ENCODE data around the gene SPATA21.
A peak's percentile ranks its signal among the peaks of the same experiment; 100 is the strongest.
"Not testable (repeated sequence)": the region's sequence is repeated elsewhere in the genome, so short reads cannot be mapped to it uniquely, and the experiment has no call there.

The SPATA21 gene

DNA sequence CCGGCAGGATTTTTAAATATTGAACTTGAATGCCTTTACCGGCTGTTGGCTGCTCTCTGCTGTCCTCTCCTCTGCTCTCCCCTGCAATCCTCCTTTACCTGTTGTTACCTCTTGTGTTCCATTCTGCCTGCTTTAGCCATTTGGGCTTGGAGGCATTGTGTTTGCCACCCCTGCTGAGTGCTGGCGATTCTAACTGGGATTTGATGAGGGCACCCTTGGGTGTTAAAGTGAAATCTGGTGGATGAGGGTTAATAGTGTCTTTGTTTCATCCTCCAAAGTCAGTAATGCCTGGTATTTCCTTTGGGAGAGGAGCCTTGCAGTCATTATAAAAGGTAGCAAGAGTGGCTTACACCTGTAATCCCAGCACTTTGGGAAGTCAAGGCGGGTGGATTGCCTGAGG, 60.3 kb downstream of the SPATA21 start:
- DNase-seq, result no peak

DNA sequence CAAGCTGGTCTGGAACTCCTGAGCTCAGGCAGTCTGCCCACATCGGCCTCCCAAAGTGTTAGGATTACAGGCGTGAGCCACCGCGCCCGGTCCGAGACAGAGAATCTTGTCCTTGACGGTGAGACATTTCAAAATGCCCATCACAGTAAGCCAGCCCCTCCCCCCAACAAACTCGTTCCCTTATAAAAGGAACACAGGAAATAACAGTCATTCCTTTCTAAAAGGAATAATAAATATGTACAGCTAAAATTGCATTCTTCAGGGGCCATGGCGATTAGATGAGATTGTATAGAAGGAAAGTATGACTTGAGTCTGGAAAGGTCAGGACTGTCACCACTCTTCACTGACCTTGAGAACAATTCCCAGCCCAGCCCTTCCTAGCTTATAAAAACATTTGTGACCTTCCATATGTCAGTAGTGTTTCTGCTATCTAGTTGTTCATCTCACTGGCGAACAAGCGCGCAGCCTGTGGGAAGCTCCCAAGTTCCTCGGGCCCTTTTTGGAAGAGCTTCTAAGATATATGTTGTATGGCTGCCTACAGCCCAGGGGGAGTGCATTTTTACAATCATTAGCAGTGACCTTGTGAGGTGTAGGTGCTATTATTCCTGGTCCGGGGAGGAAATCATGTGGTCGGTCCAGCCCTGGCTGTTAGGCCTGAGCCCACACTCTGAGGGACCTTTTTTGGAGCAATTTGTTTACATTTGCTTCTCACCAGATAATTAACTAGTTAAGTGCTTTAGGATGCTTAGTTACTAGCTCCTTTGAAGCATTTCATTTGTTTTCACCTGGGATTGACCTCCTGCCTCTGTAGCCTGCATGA, 61.5 kb downstream of the SPATA21 start:
- no peak for DNase-seq

DNA sequence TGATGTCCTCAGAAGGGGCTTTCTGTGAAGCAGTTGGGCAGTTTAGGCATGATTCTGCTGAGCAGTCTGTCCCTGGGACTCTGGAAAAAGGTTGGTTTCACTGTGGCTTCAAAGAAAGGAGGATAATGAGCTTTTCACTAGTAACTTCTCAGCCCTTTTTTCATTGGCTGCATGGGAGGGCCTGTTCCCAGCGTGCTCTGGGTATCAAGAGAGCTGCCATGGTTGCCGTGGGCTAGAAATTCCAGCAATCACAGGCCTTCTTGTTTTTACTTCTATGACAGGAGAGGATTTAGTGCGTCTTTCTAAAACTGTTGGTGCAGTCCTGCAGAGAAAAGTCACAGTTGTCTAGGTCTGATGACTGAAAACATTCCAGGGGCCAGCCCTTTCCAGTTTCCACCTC, 63.0 kb downstream of the SPATA21 start:
- DNase-seq, result no peak

DNA sequence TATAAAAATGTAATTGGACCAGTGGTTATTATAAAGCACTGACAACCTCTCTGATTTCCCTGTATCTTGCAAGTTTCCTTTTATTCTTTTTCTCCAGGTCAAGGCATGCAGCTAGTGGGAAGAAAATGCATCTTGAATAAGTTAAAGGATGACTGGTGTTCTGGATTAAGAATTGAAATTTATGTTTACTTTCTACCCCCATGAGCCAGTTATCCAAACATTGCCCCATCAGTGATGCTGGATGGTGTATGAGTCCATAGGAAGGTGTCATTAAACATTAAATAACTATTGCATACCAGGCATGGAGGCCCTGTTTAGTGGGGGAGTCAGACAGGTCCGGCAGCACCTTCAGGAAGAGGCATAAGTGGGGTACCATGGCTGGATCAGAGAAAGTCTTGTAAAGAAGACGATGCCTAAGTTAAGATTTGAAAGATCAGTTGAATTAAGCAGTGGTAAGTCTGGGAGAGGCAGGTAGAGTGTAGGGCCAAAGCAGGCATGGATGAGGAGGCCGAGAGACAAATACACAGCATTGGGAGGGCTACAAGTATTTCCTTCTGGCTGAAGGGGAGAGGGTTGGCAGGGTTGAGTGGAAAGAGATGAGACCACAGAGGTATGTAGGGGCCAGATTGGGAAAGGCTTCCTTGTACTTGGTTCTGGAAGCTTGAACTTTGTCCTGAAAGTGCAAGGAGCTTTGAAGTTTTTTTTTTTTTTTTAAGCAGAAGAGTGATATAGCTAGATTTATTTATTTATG, 64.5 kb downstream of the SPATA21 start:
- no peak for DNase-seq

DNA sequence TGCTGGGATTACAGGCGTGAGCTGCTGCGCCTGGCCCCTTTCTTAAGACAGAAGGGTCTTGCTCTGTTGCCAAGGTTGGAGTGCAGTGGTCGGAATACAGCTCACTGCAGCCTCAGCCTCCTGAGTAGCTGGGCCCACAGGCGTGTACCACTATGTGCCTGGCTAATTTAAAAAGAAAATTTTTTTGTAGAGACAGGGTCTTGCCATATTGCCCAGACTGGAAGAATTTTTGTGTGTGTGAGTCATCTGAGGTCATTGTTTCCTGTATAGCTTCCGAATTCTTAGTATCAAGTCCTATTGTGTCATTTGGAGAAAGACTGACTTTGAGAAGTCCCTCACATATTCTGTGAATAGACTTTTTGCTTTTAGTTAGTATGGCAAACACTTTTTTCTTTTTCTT, 65.5 kb downstream of the SPATA21 start:
- DNase-seq, result no peak

DNA sequence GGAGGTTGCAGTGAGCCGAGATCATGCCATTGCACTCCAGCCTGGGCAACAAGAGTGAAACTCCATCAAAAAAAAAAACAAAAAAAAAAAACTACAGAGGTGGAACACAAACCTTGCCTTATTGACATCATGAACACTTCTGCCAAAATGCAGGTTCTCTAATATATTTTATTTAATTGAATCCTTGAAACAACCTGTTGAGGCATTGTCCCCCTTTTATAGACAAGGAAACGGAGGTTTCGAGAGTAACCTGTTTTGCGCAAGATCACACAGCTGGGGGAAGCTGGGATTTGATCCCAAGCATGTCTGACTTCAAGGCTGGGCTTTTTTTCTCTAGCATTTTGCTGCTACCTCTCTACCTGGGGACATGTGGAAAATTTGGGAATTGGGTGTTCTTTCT, 67.4 kb downstream of the SPATA21 start:
- no peak for DNase-seq

DNA sequence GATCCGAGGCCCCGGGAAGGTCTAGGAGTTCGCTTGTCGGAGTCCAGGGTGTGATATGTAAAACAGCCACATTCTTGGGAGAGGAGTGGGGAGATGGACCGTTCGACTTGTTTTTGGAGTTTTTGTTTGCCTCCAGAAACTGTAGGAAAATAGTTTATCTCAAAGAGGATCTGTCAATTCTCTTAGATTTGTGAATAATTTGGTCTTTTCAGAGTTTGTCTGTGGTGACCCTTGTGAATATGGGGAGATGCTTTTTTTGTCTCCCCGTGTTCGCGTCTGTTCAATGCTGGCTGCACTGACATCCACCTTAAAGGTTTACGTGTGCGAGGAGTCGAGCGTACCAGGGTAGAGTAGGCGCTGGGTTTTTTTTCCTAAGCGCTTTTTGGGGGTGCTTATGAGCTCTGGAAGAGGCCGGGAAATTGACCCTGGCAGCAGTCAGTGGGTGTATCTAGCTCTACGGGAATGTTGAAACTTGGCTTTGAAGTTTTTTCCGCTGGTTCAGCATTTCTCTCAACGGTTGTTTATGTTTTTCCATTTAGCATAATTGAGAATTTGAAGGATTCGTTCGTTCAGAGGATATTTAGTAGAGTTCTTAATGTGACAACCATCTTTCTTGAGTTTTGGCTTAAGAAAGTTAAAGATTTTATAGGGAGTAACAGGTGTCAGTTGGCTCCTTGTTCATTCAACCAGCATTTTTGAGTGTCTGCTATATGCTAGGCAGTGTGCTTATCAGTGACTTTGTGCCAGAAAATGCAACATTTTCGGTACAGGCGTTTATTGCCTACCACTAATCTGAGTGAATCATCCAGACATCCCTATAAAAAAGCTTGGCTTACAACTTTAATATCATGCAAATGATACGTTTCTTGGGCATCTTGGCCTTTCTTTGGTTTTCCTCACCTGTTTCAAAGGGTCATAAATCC, 69.0 kb downstream of the SPATA21 start:
- DNase-seq, result peak; percentile 7

DNA sequence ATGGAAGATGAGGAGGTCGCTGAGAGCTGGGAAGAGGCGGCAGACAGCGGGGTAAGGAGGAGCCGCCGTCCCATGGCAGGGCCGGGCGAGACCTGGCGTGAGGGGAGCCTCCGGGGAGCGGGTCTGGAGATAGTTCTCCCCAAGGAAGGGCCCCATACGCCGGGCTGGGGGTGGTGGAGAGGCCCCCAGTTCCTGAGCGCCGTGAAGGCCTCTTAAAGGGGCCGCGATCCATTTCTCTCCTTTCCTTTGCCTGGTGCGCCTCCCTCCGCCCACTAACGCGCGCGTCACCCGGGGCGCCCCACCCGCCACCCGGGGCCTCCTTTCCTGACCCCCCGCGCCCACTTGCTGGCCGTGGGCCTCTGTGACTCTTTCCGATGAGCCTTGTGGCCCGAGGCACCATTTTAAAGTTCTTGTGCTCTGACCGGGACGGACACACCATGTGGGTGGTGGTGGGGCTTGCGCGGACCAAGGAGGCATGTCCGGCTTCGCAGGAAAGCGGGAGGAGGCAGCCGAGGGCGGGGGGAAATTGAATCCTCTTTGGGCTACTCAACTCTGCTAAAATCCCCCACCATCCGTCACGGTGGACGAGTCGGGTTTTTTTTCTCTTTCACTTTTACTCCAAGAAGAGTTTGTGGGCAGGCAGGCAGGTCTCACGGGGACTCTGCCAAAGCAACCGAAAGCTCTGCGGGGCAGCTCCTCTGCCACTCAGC, 69.8 kb downstream of the SPATA21 start:
- DNase-seq, result peak; percentile 74

DNA sequence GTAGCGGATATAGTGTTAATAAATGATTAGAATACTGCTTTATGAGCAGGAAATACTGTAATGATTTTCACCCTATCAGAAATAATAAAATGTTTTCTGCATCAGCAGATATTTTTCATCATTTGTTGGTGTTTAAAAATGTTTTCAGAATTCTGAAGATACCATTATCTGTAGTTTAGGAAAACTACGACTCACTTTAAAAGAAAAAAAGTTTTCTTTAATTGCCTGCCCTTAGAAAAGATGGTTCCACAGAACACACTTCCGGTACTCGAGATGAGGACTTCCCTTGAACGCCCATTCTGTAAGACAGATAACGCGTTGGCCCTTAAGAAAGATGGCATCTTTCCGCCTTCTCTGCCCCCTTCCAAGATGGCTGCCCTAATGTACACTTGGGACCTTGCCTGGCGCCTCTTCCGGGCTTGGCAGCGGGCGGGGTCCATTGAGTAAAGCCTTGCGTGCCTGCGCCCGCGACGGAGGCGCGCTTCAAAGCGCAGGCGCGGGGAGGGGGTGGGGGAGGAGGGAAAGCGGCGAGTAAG, 70.4 kb downstream of the SPATA21 start, which contains the start of gene SZRD1:
Gene SZRD1 (plus strand): TSS at position 521 of the 536 bp plus-strand sequence. CDS start 16 bp downstream, outside the sequence.
- peak; percentile 100 for DNase-seq

DNA sequence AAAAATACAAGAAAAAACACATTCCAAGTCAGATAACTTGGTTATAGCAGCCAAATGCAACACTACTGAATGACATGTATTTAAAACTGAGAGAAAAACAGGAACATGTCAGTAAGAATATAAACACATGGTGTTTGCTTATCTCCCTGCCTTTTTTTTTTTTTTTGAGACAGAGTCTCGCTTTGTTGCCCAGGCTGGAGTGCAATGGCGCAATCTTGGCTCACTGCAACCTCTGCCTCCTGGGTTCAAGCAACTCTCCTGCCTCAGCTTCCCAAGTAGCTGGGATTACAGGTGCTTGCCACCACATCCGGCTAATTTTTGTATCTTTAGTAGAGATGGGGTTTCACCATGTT, 72.1 kb downstream of the SPATA21 start:
- not testable (repeated sequence) for DNase-seq

DNA sequence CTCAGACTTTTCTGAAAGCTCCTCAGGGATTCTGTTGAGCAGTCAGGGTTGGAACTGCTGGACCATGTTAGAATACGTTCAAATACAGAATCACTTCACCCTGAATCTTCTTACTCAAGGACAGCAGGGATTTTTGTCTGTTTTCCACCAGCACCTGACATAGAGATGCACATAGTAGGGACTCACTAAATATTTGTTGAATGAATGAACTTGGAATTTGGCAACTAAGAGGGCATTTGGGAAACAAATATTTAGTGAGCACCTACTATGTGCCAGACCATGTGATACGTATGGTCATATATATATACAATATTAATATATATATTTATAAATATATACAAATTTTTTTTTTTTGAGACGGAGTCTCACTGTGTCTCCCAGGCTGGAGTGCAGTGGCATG, 80.4 kb downstream of the SPATA21 start:
- DNase-seq, result no peak

DNA sequence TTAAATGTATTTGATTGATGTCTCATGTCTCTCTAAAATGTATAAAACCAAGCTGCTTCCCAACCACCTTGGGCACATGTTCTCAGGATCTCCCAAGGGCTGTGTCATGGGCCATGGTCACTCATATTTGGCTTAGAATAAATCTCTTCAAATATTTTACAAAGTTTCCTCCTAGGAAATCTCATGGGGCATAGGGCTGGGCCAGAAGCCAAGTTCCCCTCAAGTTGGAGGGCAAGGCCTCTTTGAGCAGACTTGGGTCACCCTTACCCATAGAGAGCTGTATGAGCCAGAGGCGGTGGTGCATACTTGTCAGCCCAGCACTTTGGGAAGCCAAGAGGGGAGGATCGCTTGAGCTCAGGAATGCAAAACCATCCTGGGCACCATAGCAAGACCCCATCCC, 82.6 kb downstream of the SPATA21 start:
- DNase-seq, result no peak

DNA sequence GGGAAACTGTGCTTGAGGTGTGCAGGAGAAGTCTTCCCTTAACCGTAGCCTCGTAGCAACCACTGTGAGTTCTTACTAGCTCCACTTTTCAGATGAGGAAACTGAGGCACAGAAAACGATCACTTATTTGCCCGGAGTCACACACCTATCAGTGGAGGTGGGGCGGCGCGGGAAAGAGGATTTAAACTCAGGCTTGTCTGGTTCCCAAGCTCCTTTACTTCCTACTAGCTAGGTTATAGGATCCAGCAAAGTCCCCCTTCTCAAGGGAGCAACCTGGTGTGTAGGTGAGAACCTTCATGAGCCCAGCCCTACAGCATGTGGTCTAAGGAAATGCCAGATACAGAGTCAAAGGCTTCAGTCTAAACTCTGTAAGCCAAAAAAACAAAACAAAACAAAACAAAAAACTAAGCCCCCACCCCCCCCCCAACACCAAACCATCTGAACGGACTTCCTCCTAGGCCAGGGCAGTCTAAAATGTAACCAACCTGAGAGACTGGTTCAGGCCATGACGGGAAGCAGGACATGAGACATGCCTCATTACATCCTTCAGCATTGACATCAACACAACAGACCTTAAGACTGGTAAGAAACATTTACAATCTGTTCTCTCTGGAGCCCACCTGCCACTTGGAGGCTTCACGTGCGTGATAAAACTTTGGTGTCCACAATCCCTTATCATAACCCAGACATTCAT, 84.2 kb downstream of the SPATA21 start:
- DNase-seq, result no peak

DNA sequence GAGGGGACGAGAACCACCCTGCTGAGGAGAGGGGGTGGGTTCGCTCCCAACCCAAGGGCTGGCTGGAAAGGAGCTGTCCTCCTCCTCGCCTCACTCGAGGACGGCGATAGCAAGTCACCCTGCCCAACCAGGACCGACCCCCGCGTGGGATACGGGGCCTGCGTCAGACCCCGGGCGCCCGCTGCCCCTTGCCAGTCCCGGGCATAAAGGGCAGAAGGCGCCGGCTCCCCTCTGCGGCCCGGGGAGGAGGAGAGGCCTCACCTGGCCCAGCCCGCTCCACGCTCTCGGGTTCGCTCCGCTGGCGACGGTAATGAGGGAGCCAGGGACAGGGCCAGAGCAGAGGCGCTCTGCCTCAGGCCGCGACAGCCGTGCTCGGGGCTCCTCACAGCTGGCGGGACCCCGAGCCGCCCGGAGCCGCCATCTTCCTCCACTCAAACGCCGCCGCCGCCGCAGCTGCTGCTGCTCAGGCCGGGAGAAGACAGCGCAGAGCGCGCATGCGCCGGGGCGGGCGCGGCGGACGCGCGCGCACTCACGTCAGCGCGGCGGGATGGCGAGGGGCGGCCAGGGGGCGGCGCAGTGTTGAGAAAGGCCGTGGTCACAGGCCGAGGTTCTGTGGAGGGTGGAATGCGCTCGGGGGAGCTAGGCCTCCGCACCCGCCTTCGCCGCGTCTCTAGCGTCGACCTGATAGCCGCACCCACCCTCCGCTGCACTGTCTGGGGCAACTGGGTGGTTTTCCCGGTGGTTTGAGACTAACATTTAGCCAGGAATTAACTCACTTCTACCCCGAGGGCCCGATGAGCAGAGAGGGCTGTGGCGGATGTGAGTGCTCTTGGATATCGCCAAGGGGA, 85.0 kb downstream of the SPATA21 start, which contains the start of gene FBXO42:
Gene FBXO42 (minus strand): TSS at position 487 of the 848 bp plus-strand sequence. CDS start 37,062 bp downstream, outside the sequence.
- peak; percentile 87 for DNase-seq

DNA sequence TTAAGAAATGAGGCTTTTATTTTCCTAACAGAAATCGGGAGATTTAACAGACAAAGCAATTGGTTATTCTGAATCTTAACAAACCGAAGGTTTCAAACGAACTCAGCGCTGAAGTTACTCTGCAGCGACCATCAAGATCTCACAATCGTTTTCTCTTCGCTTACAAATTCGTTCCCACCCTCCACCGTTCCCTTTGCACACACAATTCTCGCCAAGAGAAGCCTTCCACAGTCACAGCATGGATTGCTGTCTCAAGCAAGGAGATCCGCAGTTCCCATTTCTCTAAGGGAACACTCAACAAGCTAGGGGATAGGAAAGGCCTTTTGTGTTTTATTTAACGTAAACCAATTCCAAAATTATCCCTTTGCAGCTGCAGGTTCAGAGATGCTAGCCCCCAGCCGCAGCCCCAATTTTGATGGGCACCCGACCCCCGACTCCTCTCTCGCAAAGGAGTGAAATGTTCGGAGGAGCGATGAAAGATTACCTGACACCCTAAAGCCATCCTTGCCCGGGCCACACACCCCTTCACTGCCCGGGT, 85.7 kb downstream of the SPATA21 start:
- peak; percentile 2 for DNase-seq

DNA sequence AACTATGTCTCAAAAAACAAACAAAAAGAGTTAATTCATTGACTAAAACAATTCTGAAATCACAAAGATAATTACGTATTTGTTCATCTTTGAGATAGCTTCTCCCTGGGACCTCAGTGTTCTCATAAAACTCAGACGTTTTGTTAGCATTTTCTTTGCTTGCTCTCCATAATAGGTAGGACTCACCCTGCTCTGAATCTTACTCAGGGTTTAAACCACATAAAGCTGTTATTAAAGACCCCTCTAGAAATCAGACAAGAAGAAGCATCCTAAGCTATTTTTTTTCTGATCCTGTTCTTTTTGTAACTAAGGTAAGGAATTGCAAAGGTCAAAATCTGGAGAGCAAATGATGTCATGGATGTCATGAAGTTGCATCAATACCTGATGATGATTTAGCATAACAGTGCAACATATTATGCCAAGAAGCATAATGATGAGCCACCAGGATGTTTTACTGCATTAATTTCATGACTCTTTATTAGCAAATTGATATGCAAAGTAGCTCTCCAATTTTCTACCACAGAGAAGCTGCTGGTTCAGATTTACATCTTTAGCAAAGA, 87.3 kb downstream of the SPATA21 start:
- no peak for DNase-seq

Data from DMS79 (cell line).